ENCODE measurements around the gene MAN2A2.

MAN2A2 gene

DNA sequence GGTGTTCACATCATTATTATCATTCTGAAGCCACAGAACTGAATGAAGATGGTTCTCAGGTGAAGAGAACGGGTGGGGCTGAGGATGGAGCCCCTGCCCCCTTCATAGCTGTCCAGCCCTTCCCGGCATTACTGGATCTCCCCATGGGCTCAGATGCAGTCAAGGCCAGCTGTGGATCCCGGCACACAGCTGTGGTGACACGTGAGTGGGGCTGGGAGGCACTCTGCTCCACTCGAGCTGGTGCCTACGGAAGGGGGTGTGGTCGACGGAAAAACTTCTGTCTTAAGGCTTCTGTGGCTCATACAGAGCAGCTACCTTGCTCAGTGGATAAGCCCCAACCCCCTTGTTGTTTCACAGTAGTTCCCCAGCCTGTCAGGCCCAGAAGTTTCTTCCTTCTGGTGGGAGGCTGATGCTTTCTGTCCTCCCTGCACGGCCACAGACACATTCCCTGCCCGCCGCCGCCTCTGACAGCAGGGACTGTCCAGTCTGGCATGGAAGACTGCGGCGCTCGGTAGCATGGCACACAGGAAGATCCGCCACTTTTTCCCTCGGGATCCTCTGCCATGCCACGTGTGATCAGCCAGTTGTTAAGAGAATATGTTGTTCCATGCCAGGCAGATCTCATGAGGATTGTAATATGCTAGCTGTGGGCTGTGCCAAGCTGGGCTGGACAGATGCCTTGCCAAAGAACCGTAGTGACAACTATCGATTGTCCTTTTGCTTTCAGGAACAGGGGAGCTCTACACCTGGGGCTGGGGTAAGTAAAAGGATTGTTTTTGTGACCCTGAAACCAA, 57.4 kb downstream of the MAN2A2 start:
- no peak for DNase-seq (ENCODE audit: low read depth, low spot score)

DNA sequence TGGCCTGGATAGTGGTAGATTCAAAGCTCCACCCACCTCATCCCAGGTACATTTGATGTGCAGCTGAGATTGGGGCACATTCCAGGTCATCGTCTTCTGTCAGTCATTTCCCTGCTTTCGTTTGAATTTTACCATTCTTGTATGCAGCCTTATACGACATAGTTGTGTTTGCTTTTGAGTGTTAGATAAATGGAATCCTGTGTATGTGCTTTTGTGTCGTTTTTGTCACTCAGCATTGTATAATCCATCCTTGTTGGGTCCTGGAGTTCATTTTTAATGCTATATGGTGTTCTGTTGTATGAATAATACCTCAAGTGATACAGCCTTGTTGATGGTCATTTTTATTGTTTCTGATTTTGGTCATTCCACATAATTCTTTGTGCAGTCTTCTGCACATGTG, 58.9 kb downstream of the MAN2A2 start:
- DNase-seq (ENCODE audit: low read depth, low spot score), result no peak

DNA sequence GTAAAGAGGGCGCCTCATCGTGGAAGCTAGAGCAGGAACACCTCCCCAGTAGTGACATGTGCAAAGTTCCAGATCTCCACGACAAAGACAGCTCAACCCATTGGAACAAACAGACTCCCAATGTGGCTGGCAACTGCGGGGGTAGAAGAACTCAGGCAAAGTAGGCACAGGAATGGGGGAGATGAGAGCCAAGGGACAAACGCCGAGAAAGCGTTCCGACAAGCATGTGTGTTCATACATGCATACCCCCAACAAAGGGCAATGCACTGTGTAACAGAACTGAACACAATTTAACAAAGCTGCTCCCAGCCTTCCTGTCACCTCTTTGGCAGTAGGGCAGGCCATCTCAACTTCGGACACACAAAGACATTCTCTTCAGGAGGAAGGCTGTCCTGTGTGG, 63.2 kb downstream of the MAN2A2 start:
- no peak for DNase-seq (ENCODE audit: low read depth, low spot score)

DNA sequence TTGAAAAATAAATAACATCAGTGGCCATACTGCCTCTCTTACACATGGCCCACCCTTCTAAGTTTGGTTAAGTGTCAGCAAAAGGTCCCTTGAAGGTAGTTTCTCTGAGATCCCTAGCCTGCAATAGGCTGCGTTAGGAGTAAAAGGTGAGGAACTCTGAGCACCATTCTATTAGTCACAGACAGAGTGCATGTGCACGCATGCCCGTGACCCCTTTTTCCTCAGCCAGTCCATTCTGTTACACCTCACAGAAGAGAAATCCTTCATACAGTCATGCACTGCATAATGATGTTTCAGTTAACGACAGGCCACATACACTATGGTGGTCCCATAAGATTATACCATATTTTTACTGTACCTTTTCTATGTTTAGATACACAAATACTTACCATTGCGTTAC, 64.1 kb downstream of the MAN2A2 start:
- DNase-seq (ENCODE audit: low read depth, low spot score), result no peak

DNA sequence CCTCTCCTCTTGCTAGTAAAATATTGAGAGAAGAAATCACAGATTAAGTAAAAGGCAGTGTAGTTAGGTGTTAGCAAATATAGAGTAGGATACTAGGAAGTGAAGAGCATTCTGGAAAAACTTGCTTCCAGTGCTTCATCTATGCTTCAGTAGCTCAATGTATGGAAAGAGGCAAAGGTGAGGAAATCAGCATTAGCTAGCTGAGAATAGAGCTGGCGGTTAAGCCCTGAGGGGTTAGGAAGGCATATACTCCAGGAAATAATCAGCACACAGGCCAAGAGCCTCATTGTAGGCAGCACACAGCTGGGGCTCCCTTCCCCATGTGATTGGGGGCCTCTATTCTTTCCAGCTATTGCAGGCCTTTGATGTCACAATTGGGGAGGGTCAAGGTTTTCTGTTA, 65.3 kb downstream of the MAN2A2 start:
- no peak for DNase-seq (ENCODE audit: low read depth, low spot score)

DNA sequence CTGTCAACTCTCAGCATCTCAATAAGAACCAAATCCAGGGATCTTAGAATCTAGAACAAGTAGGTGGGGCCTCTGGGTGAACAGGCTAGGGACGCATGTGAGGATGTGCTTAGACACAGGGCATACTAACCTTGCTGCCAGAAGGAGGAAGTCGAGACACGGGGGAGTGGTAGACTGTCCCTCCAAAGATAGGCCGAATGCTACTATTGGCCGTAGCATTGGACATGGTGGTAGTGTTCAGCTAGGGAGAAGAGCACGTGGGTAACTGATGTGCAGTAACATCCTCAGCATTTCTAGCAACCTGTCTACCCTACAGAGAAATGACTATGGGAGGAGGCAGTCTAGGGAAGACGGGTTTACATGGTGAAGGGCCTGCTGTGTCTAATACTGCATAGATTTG, 67.2 kb downstream of the MAN2A2 start:
- DNase-seq (ENCODE audit: low read depth, low spot score), result no peak

DNA sequence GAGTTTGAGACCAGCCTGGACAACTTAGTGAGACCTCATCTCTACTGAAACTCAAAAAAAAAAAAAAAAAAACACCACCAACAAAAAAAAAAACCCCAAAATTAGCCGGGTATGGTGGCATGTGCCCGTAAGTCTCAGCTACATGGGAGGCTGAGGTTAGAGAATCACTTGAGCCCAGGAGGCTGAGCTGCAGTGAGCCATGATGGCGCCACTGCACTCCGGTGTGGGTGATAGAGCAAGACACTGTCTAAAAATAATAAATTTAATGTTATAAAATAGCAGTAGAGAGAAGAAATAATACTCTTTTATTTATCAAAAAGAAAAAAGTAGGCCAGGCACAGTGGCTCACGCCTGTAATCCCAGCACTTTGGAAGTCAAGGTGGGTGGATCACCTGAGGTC, 69.0 kb downstream of the MAN2A2 start:
- no peak for DNase-seq (ENCODE audit: low read depth, low spot score)
